ENCODE results near the gene MAP2K5.

The MAP2K5 gene

DNA sequence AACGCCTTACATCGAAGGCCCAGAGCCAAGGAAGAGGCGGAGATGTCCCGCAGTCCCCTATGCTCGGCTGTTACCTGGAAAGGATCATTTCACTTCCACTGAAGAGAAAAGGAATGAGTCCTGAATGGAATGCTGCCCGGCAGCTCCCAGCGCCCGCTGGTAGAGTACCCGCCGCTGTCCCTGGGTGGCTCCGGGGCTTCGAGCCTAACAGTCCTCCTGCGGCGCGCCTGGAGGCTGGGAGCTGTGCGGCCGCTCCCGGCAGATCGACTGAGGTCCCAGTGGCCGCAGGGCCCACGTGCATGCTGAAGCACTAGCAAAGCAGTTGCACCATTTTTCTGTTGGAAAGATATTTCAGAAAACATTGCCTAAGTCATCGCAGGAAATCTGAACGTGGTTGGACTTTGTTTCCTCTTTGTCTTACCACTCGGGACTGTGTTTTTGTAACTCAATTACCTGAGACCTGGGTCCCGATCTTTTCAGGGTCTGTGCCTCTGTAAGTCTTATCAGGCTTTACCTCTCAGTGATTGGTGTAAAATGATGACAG is 296.4 kb downstream of the MAP2K5 start:
- DNase-seq (ENCODE audit: low read depth): no peak

DNA sequence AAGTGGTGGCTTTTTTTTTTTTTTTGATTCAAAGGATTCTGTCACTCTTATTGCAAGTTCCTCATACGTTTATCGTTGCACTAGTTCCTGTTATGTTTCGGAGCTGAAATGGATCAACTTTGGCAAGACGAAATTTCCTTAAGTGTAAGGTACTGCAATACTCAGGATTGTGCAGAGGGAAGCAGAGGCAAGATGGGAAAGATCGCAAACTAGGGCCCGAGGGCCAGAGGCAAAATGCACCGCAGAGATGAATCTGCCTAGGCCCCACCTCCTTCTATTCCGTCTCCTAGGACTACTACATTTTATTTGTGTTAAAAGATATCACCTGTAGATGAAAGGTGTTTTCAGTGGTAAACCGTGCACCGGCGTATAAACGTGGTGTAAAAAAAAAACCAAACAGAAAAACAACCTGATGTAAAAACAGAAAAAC is 297.0 kb downstream of the MAP2K5 start:
- no peak for DNase-seq (ENCODE audit: low read depth)

- DNase-seq (ENCODE audit: low read depth): peak; percentile 96
Measured at GRCh38 chr15:67839929-67840748, 297.6 kb downstream of the MAP2K5 start, which contains the start of gene RNU6-1. TSS of gene RNU6-1 (minus strand) at chr15:67840045.

GRCh38 chr15:67840749-67841512 is 298.4 kb downstream of the MAP2K5 start:
- no peak for DNase-seq (ENCODE audit: low read depth)

DNA sequence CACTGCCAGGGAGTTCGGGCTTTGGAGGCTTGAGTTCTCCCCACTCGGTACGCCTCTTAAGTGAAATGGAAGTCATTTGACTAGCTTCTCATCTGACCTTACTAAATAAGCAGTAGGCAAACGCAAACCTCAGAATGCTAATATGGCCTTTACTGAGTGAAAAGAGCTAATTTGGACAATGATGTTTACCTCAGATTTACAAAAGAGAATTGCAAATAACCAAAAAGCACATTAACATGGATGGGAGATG is 298.9 kb downstream of the MAP2K5 start:
- DNase-seq (ENCODE audit: low read depth): no peak

- no peak for DNase-seq (ENCODE audit: low read depth)
Measured at GRCh38 chr15:67843092-67843501, 300.6 kb downstream of the MAP2K5 start.

GRCh38 chr15:67843571-67844387 is 301.3 kb downstream of the MAP2K5 start:
- no peak for DNase-seq (ENCODE audit: low read depth)

DNA sequence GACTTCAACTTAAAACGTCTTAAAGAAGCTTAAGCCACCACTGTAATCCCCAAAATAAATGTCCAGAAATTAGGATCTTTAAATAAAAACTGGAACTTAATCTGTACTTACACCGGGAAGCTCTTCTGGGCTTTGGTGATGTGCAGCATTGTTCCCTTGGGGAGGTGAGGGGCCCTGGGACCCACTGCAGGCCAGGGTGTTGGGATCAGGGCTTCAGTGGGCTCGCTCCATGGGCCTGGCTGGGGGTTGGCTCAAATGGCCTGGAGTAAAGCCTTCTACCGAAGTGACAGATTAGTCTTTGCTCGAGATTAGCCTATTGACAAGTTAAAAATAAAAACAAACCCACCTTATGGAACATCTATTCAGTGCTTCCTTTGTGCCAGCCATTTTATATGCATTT is 303.5 kb downstream of the MAP2K5 start:
- DNase-seq (ENCODE audit: low read depth): no peak

- DNase-seq (ENCODE audit: low read depth): no peak
Measured at GRCh38 chr15:67849538-67849937, 307.0 kb downstream of the MAP2K5 start.

DNA sequence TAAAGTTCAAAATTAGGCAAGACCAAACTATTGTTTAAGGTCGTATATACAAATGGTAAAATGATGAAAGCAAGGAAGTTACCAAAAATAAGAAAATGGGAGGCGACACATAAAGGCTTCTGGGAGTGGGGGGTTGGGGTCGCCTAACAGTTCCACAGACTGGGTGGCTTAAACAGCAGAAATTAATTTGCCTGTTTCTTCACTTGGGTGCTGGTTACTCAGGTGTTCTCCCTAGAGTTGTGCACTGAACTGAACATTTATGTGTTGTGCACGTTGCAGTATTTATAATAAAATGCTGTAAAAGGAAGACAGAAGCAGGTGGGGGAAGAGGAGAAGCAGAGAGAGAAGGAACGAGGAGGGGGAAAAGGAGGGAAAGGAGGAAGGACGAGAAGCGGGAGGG is 307.8 kb downstream of the MAP2K5 start:
- no peak for DNase-seq (ENCODE audit: low read depth)

GRCh38 chr15:67850994-67851571 is 308.6 kb downstream of the MAP2K5 start:
- no peak for DNase-seq (ENCODE audit: low read depth)

- DNase-seq (ENCODE audit: low read depth): no peak
Measured at GRCh38 chr15:67852418-67852817, 309.9 kb downstream of the MAP2K5 start.

- DNase-seq (ENCODE audit: low read depth): no peak
Measured at GRCh38 chr15:67853454-67853853, 311.0 kb downstream of the MAP2K5 start.

DNA sequence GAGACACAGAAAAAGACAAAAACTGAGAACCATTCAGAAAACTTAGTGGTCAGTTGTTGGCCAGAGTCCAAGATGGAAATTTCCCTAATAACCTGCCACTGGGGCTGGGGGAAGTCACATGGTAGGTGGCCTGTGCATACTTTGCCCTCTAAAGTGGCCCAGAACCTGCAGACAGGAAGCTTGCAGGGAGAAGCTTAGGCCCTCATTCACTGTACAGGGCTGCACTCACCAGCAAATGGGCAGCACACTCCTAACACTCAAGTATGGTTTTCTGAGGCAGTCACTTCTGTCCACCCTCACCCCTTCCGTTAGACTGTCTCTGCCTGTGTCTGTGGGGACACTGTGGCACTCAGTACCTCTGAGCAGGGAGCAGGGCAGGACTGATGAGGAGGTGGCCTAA is 311.9 kb downstream of the MAP2K5 start:
- DNase-seq (ENCODE audit: low read depth): no peak

- no peak for DNase-seq (ENCODE audit: low read depth)
Measured at GRCh38 chr15:67855842-67856241, 313.3 kb downstream of the MAP2K5 start.
